Ramos (cell line): ENCODE results near the gene ELOA.
"Not testable (repeated sequence)": the region's sequence is repeated elsewhere in the genome, so short reads cannot be mapped to it uniquely, and the experiment has no call there.

Source experiments
- in situ Hi-C: fragments of 300-500 bp; cut with MboI; formaldehyde crosslinking; loops from one replicate; pipeline ENCODE4 v1.14.3; 2022; ENCODE audit warnings: low sequenced_read_pairs; ENCODE audit not compliant: unreplicated experiment

Gene ELOA

GRCh38 chr1:23777979-23778814, 34.9 kb downstream of the ELOA start, which contains the start of gene PITHD1:
Gene PITHD1 (plus strand): TSS chr1:23778418. CDS start chr1:23778516, 98 bp downstream.
- in situ Hi-C loops, result no loop called here

DNA sequence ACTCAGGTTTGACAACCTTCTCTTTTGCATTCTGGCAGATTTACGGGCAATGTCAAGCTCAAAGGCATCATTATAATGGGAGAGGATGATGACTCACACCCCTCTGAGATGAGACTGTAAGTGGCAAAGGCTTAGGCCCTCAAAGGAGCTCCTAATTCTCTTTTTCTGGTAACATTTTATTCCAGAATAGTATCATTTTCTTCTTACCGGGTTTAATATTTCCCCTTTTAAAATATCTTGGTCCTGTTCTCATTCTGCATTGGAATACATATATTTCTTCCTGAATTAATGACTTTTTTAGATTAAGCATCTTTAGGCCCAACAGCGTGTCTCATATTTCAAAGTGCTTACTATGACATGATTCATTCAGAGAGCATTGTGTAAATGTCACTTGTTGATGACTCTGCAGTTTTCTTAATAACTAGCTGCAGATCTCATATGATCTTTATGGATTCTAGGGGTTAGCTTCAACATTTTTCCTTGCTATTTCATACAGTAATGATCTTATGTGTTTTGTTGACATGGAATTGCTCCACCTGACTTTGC, 36.6 kb downstream of the ELOA start:
- in situ Hi-C loops, result no loop called here

DNA sequence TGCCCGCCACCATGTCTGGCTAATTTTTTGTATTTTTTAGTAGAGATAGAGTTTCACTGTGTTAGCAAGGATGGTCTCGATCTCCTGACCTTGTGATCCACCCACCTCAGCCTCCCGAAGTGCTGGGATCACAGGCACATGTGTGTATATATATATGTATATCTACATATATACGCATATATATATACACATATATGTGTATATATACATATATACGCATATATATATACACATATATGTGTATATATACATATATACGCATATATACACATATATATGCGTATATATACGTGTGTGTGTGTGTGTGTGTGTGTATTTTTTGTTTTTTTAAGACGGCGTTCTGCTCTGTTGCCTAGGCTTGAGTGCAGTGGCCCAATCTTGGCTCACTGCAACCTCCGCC, 39.9 kb downstream of the ELOA start:
- in situ Hi-C loops, result not testable (repeated sequence)

GRCh38 chr1:23784846-23785245, 41.6 kb downstream of the ELOA start:
- in situ Hi-C loops, result no loop called here

GRCh38 chr1:23787701-23788100, 44.4 kb downstream of the ELOA start:
- in situ Hi-C loops, result no loop called here

DNA sequence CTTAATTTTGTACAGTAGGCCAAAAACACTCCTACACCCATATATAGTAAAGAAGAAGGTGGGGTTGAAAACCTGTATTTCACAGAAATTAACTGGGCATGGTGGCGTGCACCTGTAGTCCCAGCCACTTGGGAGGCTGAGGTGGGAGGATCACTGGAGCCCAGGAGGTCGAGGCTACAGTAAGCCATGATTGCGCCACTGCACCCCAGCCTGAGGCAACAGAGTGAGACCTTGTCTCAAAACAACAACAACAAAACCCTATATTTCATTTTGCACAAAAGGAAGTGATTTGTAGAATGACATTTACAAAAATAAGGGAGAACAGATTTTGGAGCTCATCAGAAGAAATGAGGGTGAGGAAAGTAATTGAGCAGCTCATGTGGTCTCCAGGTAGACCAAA, 45.4 kb downstream of the ELOA start:
- in situ Hi-C loops, result no loop called here

DNA sequence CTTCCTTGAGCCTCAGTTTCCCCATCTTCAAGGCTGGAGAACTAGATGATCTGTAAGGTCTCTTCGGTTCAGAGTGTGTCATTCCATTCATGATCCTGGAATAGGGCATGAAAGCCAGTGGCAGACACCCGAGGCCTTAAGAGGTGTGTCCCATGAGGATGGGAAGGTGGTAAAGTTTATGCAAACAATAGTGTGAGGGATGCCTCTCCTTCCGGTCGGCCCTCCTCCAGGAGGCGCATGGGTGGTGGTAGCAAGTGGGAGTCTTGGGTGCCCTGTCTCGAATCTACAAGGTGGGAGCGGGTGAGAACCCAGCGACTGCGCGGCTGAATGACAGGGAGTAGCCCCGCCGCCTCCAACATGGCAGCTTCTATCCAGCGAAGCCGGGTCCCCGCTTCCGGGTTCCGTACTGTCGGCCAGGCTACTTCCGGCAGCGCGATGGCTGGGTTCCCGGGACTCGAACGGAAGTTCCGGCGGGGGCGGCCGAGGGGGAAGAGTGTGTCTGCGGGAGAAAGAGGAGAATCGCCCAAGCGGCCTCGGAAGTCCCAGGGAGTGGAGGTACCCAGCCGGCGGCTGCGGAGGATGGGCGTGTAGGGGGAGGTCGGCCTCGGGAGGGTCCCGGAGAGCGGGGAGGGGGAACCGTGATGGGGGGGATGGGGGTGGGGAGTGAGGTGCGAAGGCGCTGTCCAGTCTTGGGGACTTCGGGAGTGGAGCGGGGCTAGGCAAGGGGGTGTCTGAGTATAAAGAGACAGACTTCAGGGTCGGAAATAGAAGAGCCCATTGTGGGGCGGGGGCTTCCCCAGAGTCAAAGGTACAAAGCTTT, 47.6 kb downstream of the ELOA start, which contains the start of gene LYPLA2:
TSS of gene LYPLA2 (plus strand) at position 450 of the 820 bp plus-strand sequence. CDS start 1,538 bp downstream, outside the sequence.
- in situ Hi-C loops, result no loop called here

DNA sequence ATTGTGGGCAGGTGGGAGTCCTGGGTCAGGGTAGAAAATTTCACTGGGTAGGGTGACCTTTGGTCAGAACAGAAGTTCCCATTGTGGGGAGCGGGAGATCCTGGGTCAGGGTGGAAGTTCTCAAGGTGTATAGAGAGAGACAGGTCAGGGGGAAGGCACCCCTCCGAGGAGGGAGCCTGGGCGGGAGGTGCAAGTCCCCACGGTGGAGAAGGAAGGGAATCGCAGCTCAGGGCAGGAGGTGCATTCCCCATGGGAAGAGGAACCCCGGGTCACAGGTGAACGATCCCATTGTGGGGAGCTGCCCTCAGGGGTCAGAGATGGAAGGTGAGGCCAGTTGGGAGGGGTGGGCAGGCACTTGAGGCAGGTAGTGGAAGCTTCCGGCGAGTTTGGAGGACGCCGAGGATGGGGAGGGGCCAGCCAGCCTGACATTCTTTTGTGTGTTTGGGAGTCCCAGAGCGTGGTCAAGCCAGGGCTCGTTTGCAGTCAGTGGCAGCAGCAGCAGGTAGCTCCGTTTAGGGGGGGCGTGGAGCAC, 48.3 kb downstream of the ELOA start:
- in situ Hi-C loops, result no loop called here

DNA sequence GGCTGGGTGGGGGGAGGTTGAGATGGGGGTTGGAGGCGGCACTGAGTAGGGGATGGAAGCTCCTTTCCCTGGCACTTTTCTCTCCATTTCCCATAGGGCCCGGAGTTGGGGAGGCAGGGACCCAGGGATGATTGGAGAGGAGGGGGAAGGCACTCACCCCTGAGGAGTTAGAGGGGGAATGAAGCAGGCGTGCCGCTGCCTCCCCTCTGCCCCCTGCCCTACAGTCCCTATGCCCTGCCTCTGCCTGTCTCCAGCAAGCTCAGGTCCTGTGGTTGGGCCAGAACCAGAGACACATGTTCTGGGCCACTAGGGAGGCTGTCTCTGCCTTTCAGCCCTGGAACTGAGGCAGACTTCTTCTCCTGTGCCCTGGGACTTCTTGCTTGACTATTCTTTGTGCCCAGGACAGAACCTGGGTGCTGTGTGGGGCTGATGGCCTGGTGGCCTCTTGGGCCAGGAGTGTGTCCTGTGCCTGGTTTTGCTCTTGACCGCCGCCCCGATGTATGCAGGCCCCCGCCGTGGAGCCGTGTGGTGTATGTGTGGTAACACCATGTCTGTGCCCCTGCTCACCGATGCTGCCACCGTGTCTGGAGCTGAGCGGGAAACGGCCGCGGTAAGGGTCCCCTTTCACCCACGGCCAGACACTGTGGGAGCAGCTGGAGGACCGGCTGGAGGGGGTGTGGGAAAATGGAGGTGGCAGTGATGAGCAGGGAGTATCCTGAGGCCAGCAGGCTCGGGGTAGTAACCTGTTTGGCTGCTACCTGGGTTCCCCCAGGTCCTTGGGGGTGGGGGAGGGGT, 49.1 kb downstream of the ELOA start:
- in situ Hi-C loops, result no loop called here

DNA sequence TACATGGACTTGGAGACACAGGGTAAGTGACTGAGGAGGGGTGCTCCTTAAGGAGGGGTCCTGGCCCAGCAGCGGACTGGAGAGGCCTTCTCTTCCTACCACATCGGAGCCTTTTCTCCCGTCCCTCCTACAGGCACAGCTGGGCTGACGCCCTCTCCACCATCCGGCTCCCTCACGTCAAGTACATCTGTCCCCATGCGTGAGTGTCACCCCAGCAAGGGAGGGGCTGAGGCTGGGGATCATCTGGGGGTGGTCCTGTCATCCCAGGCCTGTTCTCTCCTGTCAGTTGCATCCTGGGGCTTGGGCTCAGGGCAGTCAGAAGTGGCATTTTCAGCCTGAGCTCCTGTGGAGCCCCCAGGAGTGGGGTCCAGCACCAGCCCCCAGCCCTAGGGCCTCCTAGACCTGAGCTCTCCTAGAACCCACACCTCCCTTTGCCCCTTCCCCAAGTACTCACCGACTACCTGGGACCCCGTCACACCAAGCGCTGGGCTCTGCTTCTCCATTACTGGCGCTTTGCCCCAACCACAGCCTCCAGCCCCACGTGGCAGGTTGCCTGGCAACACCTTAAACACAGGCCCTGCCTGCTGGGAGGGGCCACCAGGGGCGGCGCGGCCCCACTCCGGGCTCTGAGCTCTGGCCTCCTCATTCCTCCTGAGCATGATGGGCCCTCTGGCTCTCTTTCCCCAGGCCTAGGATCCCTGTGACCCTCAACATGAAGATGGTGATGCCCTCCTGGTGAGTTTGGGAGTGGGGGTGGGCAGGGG, 49.9 kb downstream of the ELOA start:
- in situ Hi-C loops, result no loop called here

DNA sequence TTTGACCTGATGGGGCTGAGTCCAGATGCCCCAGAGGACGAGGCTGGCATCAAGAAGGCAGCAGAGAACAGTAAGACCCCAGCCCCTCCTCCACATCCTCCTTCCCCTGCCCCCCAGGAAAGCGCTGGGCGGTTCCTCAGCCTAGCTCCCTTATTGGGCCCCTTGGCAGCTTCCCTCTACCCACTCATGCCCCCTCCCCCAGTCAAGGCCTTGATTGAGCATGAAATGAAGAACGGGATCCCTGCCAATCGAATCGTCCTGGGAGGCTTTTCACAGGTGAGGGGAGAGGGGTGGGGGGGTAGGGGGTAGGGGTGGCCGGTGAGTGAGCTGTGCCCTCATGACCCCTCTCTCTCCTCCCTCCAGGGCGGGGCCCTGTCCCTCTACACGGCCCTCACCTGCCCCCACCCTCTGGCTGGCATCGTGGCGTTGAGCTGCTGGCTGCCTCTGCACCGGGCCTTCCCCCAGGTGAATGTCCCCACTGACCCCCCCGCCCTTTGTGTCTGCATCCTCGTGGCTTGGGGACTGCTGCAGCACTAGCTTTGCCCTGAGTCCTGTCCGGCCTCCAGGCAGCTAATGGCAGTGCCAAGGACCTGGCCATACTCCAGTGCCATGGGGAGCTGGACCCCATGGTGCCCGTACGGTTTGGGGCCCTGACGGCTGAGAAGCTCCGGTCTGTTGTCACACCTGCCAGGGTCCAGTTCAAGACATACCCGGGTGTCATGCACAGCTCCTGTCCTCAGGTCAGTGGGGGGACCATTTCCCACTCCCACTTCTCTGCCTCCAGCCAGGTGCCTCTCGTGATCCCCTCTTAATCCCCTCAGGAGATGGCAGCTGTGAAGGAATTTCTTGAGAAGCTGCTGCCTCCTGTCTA, 50.8 kb downstream of the ELOA start:
- in situ Hi-C loops, result no loop called here

GRCh38 chr1:23794732-23795182, 51.5 kb downstream of the ELOA start:
- in situ Hi-C loops, result not testable (repeated sequence)

DNA sequence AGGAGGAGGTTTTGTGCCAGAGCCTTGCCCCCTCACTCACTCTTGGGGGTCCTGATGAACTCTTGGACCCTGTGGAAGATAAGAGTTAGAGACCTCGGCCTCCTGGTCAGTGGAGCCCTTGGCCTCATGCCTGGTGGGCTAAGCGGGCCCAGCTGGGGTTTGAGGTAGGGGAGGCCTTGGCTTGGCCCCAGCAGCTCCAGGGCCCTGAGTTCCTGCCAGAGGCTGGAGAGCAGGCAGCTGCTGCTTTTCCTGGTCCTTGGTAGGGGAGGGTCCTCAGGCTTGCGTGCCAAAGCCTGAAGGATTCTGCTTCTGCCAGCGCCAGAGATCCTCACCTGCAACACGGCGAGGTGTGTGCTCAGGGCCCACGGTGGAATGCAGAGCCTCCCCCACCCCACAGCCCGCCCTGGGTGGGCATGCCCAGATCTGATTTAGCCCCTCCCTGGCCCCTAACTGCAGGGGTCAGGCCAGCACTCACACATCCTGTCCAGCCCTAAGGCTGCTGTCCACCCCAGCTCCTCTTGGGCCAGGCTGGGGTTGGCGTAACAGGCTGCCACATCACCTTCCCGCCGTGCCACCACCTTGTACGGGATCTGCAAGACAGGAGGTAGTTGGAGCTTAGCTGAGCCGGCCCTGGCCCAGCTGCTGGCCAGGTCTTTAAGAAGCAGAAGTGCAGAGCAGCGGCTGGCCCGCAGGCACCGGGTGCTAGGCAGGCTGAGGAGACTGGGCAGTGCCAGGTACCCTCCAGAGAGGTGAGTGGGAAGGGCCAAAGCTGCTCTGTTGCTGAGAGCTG, 52.6 kb downstream of the ELOA start:
- in situ Hi-C loops, result no loop called here

- in situ Hi-C loops, result no loop called here
Observed at GRCh38 chr1:23796466-23797271, 53.4 kb downstream of the ELOA start.

- in situ Hi-C loops, result no loop called here
Observed at GRCh38 chr1:23797478-23798448, 54.5 kb downstream of the ELOA start.
